Esophagus (tissue), 2 donors: ENCODE results near the gene CUTC. TPM values are rescaled to one million over a fixed set of nuclear protein-coding genes. Genes with fewer than 3 reads are reported as not detected.

Experiments
- H3K27ac ChIP-seq, 2 donors: one replicate each; pipeline ENCODE4 v1.5.1; 2013; ENCODE audit warnings: low read depth in 2 of 2, mild to moderate bottlenecking in 2 of 2, inconsistent platforms in 1 of 2, low read length in 1 of 2, moderate library complexity in 1 of 2
- H3K27me3 ChIP-seq, 2 donors: one replicate each; pipeline ENCODE4 v1.6.1; 2013; ENCODE audit warnings: low read length in 2 of 2, control low read depth in 1 of 2, mild to moderate bottlenecking in 1 of 2; ENCODE audit not compliant: insufficient read depth in 2 of 2, control insufficient read depth in 1 of 2
- H3K36me3 ChIP-seq, 2 donors: one replicate each; pipeline ENCODE4 v1.6.1; 2013; ENCODE audit warnings: low read length in 1 of 2; ENCODE audit not compliant: control insufficient read depth in 2 of 2, insufficient read depth in 2 of 2
- H3K4me1 ChIP-seq, 2 donors: one replicate each; pipeline ENCODE4 v1.6.1; 2013; ENCODE audit warnings: low read length in 1 of 2; ENCODE audit not compliant: control insufficient read depth in 2 of 2, insufficient read depth in 2 of 2
- H3K4me3 ChIP-seq, 2 donors: one replicate each; pipeline ENCODE4 v1.5.1; 2013; ENCODE audit warnings: low read length in 2 of 2, mild to moderate bottlenecking in 2 of 2, low read depth in 1 of 2, moderate library complexity in 1 of 2
- H3K9me3 ChIP-seq, 2 donors: one replicate each; pipeline ENCODE4 v1.6.1; 2013; ENCODE audit warnings: mild to moderate bottlenecking in 2 of 2, low read depth in 1 of 2, low read length in 1 of 2, moderate library complexity in 1 of 2; ENCODE audit not compliant: control insufficient read depth in 2 of 2, insufficient read depth in 1 of 2
- WGBS, 2 donors: extraction: QIAGEN DNeasy Blood & Tissue Kit; methylation state at CpG; one replicate each; pipeline ENCODE4 v1.1.7; 2013; 5-methylcytosine and 5-hydroxymethylcytosine counted together
- polyA plus RNA-seq, 2 donors: library from polyadenylated mRNA; stranded (reverse); fragments of 200-250 nt; gene quantifications; one replicate each; pipeline ENCODE4 v1.2.3, GENCODE V29; 2013
- donor health status: healthy with polysubstance abuse.
- donor health status: Bipolar disorder and iron deficiency.

Gene CUTC
- polyA plus RNA-seq, 2 donors: 15.5 to 19.0 TPM

DNA sequence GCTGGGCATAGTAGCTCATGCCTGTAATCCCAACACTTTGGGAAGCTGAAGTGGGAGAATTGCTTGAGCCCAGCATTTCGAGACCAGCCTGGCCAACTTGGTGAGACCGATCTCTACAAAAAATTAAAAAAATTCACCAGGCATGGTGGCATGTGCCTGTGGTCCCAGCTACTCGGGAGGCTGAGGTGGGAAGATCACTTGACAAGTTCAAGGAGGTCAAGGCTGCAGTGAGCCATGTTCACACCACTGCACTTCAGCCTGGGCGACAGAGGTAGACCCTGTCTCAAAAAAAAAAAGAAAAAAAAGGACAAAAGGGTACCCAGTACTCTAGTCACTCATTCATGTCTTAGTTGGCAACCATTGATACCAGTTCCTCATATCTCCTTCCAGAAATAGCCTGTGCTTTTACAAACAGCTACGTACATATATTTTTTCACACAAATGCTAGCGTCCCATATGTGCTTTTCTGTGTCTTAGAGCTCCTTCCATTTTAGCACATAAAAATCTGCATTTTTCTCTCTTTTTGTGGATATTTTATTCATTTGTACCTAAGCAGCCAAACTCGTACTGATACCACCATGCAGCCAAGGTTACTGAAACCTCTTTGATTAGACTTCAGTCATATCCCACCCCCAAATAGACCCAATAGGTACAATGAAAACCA, 55.9 kb downstream of the CUTC start:
- Histone ChIP-seq H3K4me1 (no peaks in the 10 kb centered on the region), H3K4me3 (no peak overlapping the region), H3K27me3 (no peaks in the 10 kb centered on the region), H3K27ac (no peak overlapping the region), H3K36me3 (no peaks in the 10 kb centered on the region), H3K9me3 (no peaks in the 10 kb centered on the region)
- 84 to 93% methylated on average over 7 of the region's 7 CpGs for WGBS, 2 donors

GRCh38 chr10:99788598-99789256, 56.7 kb downstream of the CUTC start:
- H3K36me3 ChIP-seq: no peaks in the 10 kb centered on the region
- H3K27me3 ChIP-seq: no peaks in the 10 kb centered on the region
- H3K9me3 ChIP-seq: no peaks in the 10 kb centered on the region
- 57 to 67% methylated on average over 6 of the region's 6 CpGs for WGBS, 2 donors
- no peak overlapping the region for H3K4me3 ChIP-seq
- H3K27ac ChIP-seq: peak overlapping the region; percentile 33 to 53
- no peaks in the 10 kb centered on the region for H3K4me1 ChIP-seq

- Histone ChIP-seq H3K36me3 (no peaks in the 10 kb centered on the region), H3K4me3 (no peak overlapping the region), H3K4me1 (no peaks in the 10 kb centered on the region), H3K9me3 (no peaks in the 10 kb centered on the region), H3K27ac (no peak overlapping the region), H3K27me3 (no peaks in the 10 kb centered on the region)
- 91 to 95% methylated on average over 3 of the region's 3 CpGs for WGBS, 2 donors
Observed at GRCh38 chr10:99791831-99792230, 59.8 kb downstream of the CUTC start.

DNA sequence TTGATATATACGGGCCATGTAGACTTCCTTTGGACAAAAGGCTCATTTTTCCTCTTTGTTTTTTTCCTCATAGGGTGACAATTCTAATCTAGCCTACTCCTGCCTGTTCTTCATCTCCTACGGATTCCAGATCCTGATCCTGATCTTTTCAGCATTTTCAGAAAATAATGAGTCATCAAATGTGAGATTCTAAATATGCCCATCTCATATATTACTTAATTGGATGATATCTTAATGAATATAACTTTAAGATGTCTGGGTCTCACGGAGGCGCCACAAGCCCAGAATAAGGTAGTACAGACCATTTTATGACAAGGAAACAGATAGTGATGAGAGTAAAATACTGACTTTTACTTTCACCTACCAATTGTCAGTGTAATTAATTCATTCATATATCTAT, 61.8 kb downstream of the CUTC start:
- Histone ChIP-seq H3K9me3 (no peaks in the 10 kb centered on the region), H3K36me3 (no peaks in the 10 kb centered on the region), H3K27me3 (no peaks in the 10 kb centered on the region), H3K4me3 (no peak overlapping the region), H3K4me1 (no peaks in the 10 kb centered on the region), H3K27ac (no peak overlapping the region)
- WGBS, 2 donors: 91% methylated on average over 4 of the region's 4 CpGs

- Histone ChIP-seq H3K9me3 (no peaks in the 10 kb centered on the region), H3K4me3 (no peak overlapping the region), H3K27me3 (no peaks in the 10 kb centered on the region), H3K36me3 (no peaks in the 10 kb centered on the region), H3K4me1 (no peaks in the 10 kb centered on the region), H3K27ac (no peak overlapping the region)
- WGBS, 2 donors: 92 to 94% methylated on average over 6 of the region's 6 CpGs
Observed at GRCh38 chr10:99796928-99797327, 64.9 kb downstream of the CUTC start.

DNA sequence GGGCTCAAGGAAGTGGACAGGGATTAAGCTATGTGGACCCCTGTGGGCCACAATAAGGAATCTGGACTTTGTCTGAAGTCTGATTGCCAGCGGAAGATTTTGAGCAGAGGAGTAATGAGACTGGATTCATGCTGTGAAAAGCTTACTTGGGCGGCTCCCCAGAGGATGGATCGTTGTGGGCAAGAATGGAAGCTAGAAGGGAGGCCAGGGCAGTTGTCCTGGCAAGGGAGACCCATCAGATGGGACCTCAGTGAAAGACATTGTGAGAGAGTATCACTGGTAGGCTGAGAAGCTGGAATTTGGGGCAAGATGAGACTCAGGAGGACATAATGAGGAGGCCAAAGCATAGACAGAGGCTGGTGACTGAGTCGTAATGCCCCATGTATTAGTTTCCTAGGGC, 66.0 kb downstream of the CUTC start:
- Histone ChIP-seq H3K27ac (no peak overlapping the region), H3K4me3 (no peak overlapping the region), H3K36me3 (no peaks in the 10 kb centered on the region), H3K9me3 (no peaks in the 10 kb centered on the region), H3K4me1 (no peaks in the 10 kb centered on the region), H3K27me3 (no peaks in the 10 kb centered on the region)
- 91 to 93% methylated on average over 4 of the region's 4 CpGs for WGBS, 2 donors

- 86 to 96% methylated on average over 3 of the region's 3 CpGs for WGBS, 2 donors
- Histone ChIP-seq H3K27me3 (no peaks in the 10 kb centered on the region), H3K4me3 (no peak overlapping the region), H3K9me3 (no peaks in the 10 kb centered on the region), H3K27ac (no peak overlapping the region), H3K4me1 (no peaks in the 10 kb centered on the region), H3K36me3 (no peaks in the 10 kb centered on the region)
Observed at GRCh38 chr10:99798920-99799319, 66.9 kb downstream of the CUTC start.

GRCh38 chr10:99799613-99800012, 67.6 kb downstream of the CUTC start:
- Histone ChIP-seq H3K9me3 (no peaks in the 10 kb centered on the region), H3K4me3 (no peak overlapping the region), H3K36me3 (no peaks in the 10 kb centered on the region), H3K4me1 (no peaks in the 10 kb centered on the region), H3K27ac (no peak overlapping the region), H3K27me3 (no peaks in the 10 kb centered on the region)
- 87 to 88% methylated on average over 4 of the region's 4 CpGs for WGBS, 2 donors

GRCh38 chr10:99804471-99804870, 72.4 kb downstream of the CUTC start:
- no peaks in the 10 kb centered on the region for H3K36me3 ChIP-seq
- H3K4me3 ChIP-seq: no peak overlapping the region
- 87 to 93% methylated on average over 3 of the region's 3 CpGs for WGBS, 2 donors
- no peak overlapping the region for H3K27ac ChIP-seq
- H3K9me3 ChIP-seq: no peaks in the 10 kb centered on the region
- H3K27me3 ChIP-seq: no peaks in the 10 kb centered on the region
- H3K4me1 ChIP-seq: no peaks in the 10 kb centered on the region

GRCh38 chr10:99805190-99805589, 73.2 kb downstream of the CUTC start:
- H3K4me1 ChIP-seq: no peaks in the 10 kb centered on the region
- no peaks in the 10 kb centered on the region for H3K36me3 ChIP-seq
- WGBS, 2 donors: 86 to 90% methylated on average over 5 of the region's 5 CpGs
- no peak overlapping the region for H3K4me3 ChIP-seq
- no peak overlapping the region for H3K27ac ChIP-seq
- H3K27me3 ChIP-seq: no peaks in the 10 kb centered on the region
- no peaks in the 10 kb centered on the region for H3K9me3 ChIP-seq
